A549 (cell line): ENCODE measurements around the gene FADS6.

Experiments
- MYC ChIP-seq: IDR thresholded peaks from 2 replicates; pipeline ENCODE4 v1.6.1; 2012; ENCODE audit warnings: mild to moderate bottlenecking, inconsistent platforms, low read length, improper control_type of control experiment, borderline replicate concordance
- RFX5 ChIP-seq: fragments of 450-650 bp; IDR thresholded peaks from 2 replicates; pipeline ENCODE4 v1.7.1; 2014; ENCODE audit warnings: antibody characterized with exemption, mild to moderate bottlenecking, moderate library complexity
- TF ChIP-seq, protein P1 (sequence below): fragments of >200 bp; sonication (Bioruptor Twin); formaldehyde crosslinking; IDR thresholded peaks from 3 replicates; pipeline ENCODE4 v1.5.1; 2016

DNA sequence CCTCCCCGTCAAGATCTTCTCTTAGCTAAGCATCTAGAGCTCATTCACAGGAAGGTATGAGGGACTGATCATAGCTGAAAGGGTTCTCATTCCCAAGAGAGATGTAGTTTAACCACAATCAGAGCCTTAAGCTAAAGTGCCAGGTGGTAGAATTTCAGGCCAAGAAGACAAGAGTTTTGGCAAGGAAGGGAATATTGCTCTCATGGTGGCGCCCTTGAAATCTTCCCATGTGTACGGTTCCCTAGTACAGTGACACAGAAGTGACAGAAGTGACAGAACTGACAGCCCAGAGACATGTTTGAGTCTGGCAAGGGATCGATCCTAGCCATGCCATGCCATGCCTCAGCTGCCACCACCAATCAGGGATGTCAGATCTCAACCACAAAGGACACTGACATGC is 36.2 kb downstream of the FADS6 start:
- no peak for TF ChIP-seq MYC
- TF ChIP-seq, protein P1, sequence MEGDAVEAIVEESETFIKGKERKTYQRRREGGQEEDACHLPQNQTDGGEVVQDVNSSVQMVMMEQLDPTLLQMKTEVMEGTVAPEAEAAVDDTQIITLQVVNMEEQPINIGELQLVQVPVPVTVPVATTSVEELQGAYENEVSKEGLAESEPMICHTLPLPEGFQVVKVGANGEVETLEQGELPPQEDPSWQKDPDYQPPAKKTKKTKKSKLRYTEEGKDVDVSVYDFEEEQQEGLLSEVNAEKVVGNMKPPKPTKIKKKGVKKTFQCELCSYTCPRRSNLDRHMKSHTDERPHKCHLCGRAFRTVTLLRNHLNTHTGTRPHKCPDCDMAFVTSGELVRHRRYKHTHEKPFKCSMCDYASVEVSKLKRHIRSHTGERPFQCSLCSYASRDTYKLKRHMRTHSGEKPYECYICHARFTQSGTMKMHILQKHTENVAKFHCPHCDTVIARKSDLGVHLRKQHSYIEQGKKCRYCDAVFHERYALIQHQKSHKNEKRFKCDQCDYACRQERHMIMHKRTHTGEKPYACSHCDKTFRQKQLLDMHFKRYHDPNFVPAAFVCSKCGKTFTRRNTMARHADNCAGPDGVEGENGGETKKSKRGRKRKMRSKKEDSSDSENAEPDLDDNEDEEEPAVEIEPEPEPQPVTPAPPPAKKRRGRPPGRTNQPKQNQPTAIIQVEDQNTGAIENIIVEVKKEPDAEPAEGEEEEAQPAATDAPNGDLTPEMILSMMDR: no peak
- TF ChIP-seq RFX5: no peak
